Ascending aorta (tissue), 2 donors: Measurements from ENCODE around the gene CHEK1. TPM values are rescaled to one million over a fixed set of nuclear protein-coding genes. Genes with fewer than 3 reads are reported as not detected.
"Not testable (repeated sequence)": the region's sequence is repeated elsewhere in the genome, so short reads cannot be mapped to it uniquely, and the experiment has no call there.

Experiments
- DNase-seq, 2 donors: peaks; one replicate each; pipeline ENCODE4 v3.0.0-alpha.2; 2019; ENCODE audit warnings: low spot score in 2 of 2
- H3K27ac ChIP-seq, 2 donors: fragments of 200-600 bp; sonication (generic); one replicate each; pipeline ENCODE4 v1.5.1; 2016 to 2017; ENCODE audit warnings: mild to moderate bottlenecking in 1 of 2
- H3K27me3 ChIP-seq: fragments of 200-600 bp; sonication (generic); one replicate; pipeline ENCODE4 v1.5.1; 2017
- H3K36me3 ChIP-seq, 2 donors: fragments of 200-600 bp; sonication (generic); one replicate each; pipeline ENCODE4 v1.5.1; 2016
- H3K4me1 ChIP-seq, 2 donors: fragments of 200-600 bp; sonication (generic); one replicate each; pipeline ENCODE4 v1.5.1; 2016 to 2017; ENCODE audit warnings: mild to moderate bottlenecking in 1 of 2
- H3K4me3 ChIP-seq, 2 donors: fragments of 200-600 bp; sonication (generic); one replicate each; pipeline ENCODE4 v1.5.1; 2016 to 2017; ENCODE audit warnings: mild to moderate bottlenecking in 1 of 2
- H3K9me3 ChIP-seq, 2 donors: fragments of 200-600 bp; sonication (generic); one replicate each; pipeline ENCODE4 v1.5.1; 2016
- intact Hi-C: fragments of 100-400 bp; cut with DNase I; formaldehyde crosslinking; loops from one replicate; pipeline ENCODE4 v1.15.1; 2023
- total RNA-seq: library from RNA; depleted of rRNA; stranded (reverse); fragments of >200 nt; gene quantifications from one replicate; pipeline ENCODE4 v1.1.0, GENCODE V29; 2016
- TF ChIP-seq, protein P1 (sequence below), 3 experiments: fragments of 200-600 bp in 2 of 3; fragments of 450-650 bp in 1 of 3; sonication (generic) in 2 of 3; IDR thresholded peaks; one replicate each; pipeline ENCODE4 v1.5.1; 2016 to 2019; ENCODE audit warnings: antibody characterized with exemption in 3 of 3, mild to moderate bottlenecking in 1 of 3, moderate library complexity in 1 of 3

Gene CHEK1
- total RNA-seq, 1 donor from 2014 or later, result 0.21 TPM

DNA sequence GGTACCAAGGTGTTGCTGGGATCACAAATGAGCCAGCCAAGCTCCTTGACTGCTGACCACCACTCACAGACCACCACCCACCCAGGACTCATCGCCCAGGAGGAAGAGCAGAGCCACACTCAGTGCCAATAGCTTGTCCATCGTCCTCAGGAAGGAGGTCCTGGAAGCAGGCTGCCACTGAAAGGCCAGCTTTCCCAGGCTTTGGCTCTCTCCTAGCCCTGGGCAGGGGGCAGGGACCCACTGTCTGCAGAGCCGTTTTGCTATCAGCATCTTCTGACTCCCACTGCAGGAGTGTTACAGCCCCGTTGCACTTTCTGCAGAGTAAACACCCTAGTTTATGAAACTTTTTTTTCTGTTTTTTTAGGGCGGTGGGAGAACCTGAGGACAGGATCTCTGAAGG, 67.9 kb downstream of the CHEK1 start:
- Histone ChIP-seq H3K4me3 (no peak overlapping the region), H3K36me3 (no peaks in the 10 kb centered on the region), H3K27me3 (no peaks in the 10 kb centered on the region), H3K9me3 (no peaks in the 10 kb centered on the region), H3K4me1 (no peaks in the 10 kb centered on the region), H3K27ac (no peak overlapping the region)
- TF ChIP-seq, protein P1, sequence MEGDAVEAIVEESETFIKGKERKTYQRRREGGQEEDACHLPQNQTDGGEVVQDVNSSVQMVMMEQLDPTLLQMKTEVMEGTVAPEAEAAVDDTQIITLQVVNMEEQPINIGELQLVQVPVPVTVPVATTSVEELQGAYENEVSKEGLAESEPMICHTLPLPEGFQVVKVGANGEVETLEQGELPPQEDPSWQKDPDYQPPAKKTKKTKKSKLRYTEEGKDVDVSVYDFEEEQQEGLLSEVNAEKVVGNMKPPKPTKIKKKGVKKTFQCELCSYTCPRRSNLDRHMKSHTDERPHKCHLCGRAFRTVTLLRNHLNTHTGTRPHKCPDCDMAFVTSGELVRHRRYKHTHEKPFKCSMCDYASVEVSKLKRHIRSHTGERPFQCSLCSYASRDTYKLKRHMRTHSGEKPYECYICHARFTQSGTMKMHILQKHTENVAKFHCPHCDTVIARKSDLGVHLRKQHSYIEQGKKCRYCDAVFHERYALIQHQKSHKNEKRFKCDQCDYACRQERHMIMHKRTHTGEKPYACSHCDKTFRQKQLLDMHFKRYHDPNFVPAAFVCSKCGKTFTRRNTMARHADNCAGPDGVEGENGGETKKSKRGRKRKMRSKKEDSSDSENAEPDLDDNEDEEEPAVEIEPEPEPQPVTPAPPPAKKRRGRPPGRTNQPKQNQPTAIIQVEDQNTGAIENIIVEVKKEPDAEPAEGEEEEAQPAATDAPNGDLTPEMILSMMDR (IDR thresholded peaks at IDR 0.05), result no peak
- no peak for DNase-seq
- intact Hi-C loops, result no loop called here

DNA sequence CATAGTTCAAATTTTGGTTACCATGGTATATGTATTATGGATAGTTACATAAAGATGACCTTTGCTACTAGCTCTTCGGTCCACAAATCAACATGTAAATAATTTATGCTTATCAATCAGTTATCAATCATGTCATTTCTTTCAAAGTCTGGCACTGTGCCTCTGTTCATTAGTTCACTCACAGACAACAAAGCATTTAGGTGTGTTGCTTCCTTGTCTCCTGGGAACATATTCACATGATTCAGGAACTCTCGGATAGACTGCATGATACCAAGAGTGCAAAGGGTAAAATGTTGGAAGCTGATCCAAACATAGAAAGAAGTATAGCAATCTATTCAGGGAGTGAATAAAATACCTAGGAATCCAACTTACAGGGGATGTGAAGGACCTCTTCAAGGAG, 70.0 kb downstream of the CHEK1 start:
- intact Hi-C loops, result no loop called here
- H3K27me3 ChIP-seq, result no peaks in the 10 kb centered on the region
- TF ChIP-seq, protein P1 (IDR thresholded peaks at IDR 0.05), result no peak
- H3K36me3 ChIP-seq, result no peaks in the 10 kb centered on the region
- H3K27ac ChIP-seq, result no peak overlapping the region
- no peaks in the 10 kb centered on the region for H3K4me1 ChIP-seq
- no peaks in the 10 kb centered on the region for H3K9me3 ChIP-seq
- H3K4me3 ChIP-seq, result no peak overlapping the region
- DNase-seq, result no peak

DNA sequence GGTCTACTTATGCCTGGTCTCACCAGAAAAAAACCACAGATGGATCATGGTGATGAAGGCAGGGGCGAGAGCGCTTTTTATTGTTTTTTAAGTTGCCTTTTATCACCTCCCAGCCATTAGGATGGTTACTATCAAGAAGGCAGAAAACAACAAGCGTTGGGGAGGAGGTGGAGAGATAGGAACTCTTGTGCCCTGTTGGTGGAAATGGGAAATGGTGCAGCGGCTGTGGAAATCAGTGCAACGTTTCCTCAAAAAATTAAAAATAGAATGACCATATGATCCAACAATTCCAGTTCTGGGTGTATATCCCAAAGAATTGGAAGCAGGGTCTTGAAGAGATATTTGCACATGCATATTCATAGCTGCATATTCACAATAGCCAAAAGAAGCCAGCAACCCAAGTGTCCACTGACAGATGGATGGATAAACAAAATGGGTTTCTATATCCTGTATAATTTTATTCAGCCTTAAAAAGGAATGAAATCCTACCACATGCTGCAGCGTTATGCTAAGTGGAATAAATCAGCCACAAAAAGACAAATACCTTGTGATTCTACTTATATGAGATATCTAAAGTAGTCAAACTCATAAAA, 76.2 kb downstream of the CHEK1 start:
- Histone ChIP-seq H3K4me1 (no peaks in the 10 kb centered on the region), H3K36me3 (no peaks in the 10 kb centered on the region), H3K27ac (no peak overlapping the region), H3K27me3 (no peaks in the 10 kb centered on the region), H3K9me3 (no peaks in the 10 kb centered on the region), H3K4me3 (no peak overlapping the region)
- intact Hi-C loops, result no loop called here
- DNase-seq, result no peak
- TF ChIP-seq, protein P1 (IDR thresholded peaks at IDR 0.05), result no peak

DNA sequence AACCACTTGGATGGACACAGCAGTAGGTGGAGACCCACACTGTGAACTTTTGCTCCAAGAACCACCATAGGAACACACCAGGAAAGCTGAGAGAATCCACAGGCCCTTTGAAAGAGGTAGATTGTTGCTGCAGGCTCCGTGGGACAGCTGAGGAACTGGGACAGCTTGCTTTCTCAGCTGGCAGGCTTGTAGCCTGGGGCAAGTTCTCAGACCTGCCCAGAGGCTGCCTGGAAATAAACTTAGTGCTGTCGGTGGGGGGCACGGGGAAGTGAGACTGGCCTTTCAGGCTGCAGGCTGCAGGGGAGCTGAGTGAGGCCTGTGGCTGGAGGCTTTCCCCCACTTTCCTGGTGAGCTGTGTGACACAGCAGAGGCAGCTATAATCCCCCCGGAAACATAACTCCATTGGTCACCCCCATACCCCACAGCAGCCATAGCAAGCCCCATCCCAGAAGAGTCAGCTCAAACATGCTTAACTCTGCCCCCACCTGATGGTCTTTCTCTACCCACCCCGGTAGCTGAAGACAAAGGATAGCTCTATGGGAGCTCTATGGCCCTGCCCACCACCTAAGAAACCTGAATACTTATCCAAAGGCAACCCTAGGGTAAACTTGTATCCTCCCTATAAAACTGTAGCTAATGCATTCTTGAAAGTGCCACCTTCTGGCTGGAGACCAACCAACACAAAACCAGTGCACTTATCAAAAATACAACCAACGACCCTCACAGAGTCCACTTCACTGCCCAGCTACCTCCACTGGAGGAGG, 77.1 kb downstream of the CHEK1 start:
- Histone ChIP-seq H3K9me3 (no peaks in the 10 kb centered on the region), H3K4me1 (no peaks in the 10 kb centered on the region), H3K27ac (no peak overlapping the region), H3K27me3 (no peaks in the 10 kb centered on the region), H3K4me3 (no peak overlapping the region), H3K36me3 (no peaks in the 10 kb centered on the region)
- no peak for DNase-seq
- intact Hi-C loops, result no loop called here
- TF ChIP-seq, protein P1 (IDR thresholded peaks at IDR 0.05), result no peak

DNA sequence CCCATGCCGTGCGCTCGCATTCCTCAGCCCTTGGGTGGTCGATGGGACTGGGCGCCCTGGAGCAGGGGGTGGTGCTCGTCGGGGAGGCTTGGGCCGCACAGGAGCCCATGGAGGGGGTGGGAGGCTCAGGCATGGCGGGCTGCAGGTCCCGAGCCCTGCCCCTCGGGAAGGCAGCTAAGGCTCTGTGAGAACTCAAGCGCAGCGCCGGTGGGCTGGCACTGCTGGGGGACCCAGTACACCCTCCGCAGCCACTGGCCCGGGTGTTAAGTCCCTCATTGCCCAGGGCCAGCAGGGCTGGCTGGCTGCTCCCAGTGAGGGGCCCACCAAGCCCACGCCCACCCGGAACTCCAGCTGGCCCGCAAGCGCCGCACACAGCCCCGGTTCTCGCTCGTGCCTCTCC, 79.7 kb downstream of the CHEK1 start:
- H3K9me3 ChIP-seq, H3K36me3 ChIP-seq, intact Hi-C loops, H3K27me3 ChIP-seq, H3K27ac ChIP-seq, H3K4me3 ChIP-seq, DNase-seq, H3K4me1 ChIP-seq: not testable (repeated sequence)

DNA sequence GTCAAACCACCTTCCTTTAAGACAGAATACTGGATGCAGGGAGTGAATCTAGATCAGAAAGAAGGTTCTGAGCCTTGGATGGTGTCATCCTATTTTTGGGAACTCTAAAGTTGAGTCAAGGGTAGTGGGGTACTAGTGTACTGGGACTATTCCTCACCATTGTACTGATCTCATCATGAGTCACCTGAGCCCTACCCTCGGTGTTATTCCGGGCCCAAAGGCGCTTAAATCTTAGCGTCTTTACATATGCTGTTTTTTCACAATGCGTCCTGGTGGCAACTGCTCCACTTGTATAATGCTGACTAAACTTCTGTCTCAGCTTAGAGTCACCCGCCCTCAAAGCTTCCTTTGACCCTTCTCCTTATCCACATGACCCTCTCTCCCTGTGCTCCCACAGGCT, 95.8 kb downstream of the CHEK1 start:
- H3K4me3 ChIP-seq, result no peak overlapping the region
- intact Hi-C loops, result loop anchor here (5.0 kb wide), 1 partner anchor 157 kb away; no protein-coding TSS in a partner anchor
- no peak overlapping the region for H3K27ac ChIP-seq
- no peaks in the 10 kb centered on the region for H3K4me1 ChIP-seq
- no peaks in the 10 kb centered on the region for H3K27me3 ChIP-seq
- no peaks in the 10 kb centered on the region for H3K9me3 ChIP-seq
- H3K36me3 ChIP-seq, result no peaks in the 10 kb centered on the region
- DNase-seq, result no peak
- TF ChIP-seq, protein P1 (IDR thresholded peaks at IDR 0.05), result no peak
